C4-2B (cell line): ENCODE data around the gene GGACT.

ENCODE experiments used
- CTCF ChIP-seq: fragments of 450-650 bp; conservative IDR thresholded peaks from 2 replicates; pipeline ENCODE4 v1.5.1; 2017; ENCODE audit warnings: mild to moderate bottlenecking
- ZFX ChIP-seq: fragments of 450-650 bp; IDR thresholded peaks from 2 replicates; pipeline ENCODE4 v1.6.1; 2017

GRCh38 chr13:100541897-100542825, 46.4 kb downstream of the GGACT start:
- TF ChIP-seq CTCF (no peak), ZFX (no peak)
